GM19193 (cell line): ENCODE data around the gene LPAR3.

Source experiments
- POLR2A ChIP-seq: IDR thresholded peaks from 4 replicates; pipeline ENCODE4 v1.6.1; 2011; ENCODE audit not compliant: insufficient read depth, insufficient read length; ENCODE audit errors: extremely low read depth

LPAR3 gene

DNA sequence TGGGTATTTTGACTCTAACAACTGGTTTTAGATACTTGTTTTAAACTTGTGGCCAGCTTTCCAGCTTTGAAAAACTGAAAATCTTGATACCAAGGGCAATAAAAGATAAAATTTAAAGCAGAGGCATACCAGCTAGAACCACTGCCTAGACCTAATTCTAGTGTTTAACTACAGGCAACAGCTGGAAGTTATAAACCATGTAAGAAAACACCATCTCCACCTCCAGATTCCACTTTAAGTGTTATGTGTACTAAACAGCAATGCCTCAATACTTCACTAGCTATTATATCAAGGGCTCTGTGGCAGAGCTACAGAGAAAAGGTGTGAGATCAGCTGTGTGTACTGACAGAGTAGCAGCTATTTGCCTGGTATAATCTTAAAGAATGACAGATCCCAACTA is 69.5 kb downstream of the LPAR3 start:
- TF ChIP-seq POLR2A: no peak

DNA sequence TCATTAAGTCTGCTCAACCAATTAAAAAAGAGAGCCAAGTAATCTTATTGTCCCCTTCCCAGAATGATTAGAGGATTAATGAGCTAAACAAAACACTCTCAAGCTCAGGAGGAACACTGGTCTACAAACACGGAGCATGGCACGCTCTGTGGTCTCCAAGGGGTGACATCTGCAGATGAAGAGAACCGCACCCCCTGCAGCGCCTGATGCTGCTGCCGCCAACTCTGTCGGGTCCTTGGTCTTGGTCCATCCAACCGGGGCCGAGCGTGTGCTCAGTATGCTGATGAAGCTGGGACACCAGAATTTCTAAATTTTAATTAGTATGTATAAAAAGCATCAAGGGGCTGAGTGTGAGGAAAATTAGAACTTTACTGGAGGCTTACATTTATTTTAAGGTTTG is 82.7 kb downstream of the LPAR3 start:
- no peak for TF ChIP-seq POLR2A

DNA sequence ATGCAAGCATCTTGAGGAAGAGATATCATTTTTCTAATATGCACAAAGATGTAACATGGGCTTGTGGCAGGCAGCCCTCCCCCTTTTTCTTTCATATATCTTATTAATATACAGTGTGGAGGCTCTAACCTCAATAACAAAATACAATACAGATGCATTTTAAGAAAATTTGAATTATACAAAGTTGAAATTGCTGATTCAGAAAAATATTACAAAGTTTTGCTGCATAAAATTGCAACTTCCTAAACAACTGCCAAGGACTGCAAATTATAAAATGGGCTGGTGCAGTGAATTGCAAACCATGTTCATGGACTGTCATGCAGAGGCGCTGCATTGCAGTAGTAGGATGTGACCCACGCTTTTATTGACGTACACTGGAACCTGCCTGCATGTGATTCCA is 84.0 kb downstream of the LPAR3 start:
- no peak for TF ChIP-seq POLR2A

DNA sequence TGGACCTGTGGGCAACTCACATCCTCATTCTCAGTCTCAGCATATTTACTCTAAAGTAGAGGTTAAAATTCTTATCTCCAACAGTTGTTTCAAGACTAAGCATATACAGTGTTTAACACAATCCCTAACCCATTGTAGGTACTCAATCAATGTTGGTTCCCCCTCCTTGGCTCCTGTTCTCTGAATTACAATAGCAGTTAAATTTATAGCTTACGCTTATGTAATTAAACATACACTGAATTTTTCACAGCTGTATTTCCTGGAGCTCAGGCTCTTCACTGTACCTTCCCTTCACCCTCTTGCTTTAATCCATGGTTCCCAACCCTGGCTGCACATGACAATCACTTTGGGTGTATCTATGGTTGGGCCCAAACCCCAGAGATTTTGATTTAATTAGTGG is 89.4 kb downstream of the LPAR3 start:
- TF ChIP-seq POLR2A: no peak

DNA sequence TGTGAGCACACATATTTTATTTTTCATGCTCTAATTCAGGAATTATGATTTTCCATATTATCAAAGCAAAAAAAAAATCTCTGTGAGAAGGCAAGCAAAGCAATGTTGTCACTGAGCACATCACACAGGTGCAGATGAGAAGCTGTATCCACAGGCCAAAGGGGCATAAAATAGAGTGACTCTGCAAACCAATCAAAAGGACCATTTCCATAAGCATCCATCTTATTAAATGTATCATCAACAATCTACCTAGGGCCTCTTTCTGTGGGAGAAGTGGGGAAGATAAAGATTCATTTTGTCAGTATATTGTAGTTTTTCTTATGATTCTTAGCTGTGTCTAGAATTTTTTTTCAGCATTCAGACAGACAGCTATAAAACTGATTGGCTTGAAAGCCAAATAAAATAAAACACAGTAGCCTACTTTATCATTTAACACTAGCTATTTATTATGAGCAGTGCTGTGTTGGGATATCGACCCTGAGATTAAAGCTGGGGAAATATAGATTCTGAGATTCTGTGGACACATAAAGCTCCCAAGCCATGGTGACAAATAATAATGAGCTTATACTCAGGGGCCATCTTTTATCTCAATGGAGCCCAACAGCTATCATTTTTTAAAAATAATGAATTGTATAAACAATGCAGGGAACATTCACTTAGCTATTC is 90.3 kb downstream of the LPAR3 start:
- TF ChIP-seq POLR2A: no peak

DNA sequence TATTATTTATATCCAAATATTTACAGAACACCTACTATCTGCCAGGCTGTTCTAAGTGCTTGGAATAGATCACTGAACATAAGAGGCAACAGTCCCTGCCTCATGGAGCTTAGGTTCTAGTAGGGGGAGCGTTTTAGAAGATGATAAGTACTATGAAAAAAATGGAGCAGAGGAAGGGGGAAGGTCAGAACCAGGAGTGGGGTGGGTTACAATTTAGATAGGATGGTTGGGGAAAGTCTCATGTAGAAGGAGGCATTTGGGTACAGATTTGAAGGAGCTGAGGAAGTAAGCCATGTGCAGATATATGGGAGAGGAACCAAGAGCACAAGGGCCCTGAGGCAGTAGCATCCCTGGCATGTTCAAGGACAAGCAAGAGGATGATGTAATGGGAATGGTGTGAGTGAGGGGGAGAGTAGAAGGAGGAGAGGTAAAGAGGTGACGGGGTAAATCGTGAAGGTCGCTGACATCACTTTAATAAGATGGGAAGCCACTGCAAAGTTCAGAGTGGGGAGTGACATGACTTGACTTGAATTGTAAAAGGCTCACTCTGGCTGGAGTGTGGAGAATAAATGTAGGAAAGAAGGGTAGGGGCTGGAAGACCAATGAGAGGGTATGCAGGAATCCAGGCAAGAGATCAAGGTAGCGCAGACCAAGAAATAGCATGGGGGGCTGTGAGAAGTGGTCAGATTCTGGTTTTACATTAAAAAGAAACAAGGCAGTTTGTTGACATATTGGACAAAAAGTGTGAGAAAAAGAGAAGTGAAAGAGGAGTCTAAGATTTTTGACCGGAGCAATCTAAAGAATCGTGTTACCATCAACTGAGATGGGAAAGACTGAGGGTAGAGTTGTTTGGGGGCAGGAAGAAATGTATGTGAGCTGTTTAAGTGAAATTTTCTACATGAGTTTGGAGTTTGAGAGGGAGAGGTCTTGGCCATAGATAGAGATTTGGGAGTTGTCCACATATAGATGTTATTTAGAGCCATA is 92.6 kb downstream of the LPAR3 start:
- TF ChIP-seq POLR2A: no peak

DNA sequence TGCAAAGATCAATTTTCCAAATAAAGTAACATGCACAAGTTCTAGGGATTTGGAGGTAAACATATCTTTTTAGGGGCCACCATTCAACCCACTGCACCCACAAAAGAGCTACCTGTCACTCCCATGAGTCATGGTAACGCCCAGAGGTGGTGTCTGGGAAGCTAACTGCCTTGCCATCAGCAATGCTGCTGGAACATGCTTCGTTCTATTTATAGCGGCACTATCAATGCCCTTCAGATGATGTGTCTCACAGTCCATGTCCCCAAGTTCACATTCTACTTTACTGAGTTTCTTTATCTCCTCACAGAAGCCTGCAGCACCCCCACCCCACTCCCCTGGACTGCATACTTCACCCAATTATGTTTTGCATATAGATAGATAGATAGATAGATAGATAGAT is 95.4 kb downstream of the LPAR3 start:
- no peak for TF ChIP-seq POLR2A

DNA sequence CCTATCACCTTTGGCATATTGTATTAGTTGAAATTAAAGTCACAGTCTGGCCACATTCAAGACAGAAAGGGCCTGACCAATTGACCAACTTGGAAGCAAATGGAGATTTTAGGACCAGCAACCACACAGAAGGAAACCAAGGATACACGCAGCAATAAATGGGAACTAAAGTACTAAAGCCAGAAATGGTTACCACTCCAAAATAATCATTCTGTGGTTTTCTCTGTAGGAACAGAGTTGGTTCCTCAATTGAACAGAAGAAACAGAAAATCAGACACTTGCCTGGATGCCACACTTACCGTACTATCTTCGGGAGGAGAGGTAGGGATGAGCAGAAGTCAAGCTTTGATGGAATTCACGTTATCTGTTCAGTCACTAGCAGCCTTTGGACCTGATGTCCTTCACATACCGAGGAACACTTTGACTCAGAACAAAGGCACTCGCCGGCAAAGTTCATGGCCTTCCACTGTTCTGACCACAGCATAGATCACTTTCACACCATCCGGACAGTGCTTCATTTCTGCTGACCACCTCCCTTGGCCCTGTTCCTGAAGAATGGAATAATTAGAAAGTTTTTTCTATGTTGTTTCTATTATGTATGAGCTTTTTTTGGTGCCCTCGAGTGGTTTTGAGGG is 96.9 kb downstream of the LPAR3 start:
- TF ChIP-seq POLR2A: no peak

DNA sequence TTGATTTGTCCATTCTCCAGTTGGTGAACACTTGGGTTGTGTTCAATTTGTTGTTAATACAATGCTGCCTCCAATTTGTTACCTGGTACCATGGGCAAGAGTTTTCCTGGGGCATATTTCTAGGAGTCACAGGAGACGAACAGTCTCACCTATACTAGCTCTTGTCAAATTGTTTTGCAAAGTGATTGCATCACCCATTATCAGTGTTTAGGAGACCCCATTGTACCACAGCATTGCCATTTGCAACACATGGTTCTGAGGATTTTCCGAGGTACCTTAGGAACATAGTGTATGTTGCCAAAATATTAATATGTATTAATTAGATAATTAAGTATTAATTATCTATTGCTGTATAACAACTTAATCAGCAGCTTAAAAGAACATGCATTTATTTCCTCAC is 97.8 kb downstream of the LPAR3 start:
- no peak for TF ChIP-seq POLR2A

DNA sequence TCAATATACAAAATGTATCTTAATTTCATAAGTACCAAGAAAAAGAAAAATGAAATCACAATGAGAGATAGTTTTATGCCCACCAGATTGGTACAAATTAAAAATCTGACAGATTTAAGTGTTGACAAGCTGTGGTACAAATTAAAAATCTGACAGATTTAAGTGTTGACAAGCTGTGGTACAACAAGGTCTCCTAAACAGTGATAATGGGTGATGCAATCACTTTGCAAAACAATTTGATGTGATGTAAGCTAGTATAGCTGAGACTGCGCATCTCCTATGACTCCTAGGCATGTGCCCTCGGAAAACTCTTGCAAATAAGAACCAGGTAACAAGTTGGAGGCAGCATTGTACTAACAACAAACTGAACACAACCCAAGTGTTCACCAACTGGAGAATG is 100.6 kb downstream of the LPAR3 start:
- no peak for TF ChIP-seq POLR2A

DNA sequence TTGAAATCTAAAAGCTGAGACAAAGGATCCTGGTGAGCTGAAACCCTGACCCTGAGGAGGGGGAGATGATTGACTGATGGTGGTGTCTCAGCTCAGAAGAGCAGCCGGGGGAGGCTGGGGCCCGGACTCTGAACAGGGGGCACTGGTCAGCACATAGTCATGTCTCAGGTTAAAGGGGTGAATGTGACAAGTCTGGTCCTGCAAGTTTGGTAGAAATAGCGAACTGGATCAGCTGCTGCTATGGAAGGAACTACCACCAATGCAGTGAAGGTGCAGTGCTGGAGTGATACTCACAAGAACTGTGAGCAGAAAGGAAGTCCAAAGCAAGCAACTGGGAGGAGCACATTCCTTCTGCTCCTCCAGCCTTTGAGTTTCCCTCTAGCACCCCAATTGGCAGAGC is 104.0 kb downstream of the LPAR3 start:
- no peak for TF ChIP-seq POLR2A

DNA sequence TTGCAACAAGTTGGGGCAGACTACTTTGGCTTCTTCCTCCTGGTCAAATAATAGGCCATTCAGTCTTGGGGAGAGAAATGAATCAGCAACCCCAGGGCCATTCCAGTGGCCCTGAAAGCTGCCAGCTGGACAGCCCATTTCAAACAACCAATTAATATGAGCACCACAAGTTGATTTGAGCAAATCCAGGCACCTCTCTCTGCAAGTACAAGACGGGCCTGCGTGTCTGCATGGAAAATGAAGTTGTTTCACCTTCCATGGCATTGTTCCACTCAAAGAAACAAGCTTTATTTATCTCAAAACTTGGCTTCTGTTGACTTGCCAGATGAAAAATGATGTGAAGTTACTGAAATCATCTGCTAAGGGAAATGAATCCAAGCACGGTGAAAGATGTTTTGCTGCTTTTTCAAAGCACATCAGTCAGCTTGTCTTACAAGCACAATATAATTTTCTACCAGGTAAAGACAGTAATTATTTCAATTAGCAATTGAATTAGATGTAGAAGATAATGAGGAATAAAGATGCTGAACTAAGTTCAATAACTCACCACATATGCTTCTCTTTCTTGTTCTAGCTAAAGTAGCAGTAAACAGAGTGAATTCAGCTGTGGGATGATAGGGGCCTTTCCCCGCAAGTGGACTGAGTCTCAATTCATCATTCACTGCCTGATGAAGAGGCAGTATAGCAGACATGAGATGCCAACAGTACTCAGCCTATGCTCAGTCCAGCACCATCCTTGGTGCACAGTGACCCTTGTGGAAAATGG is 107.6 kb downstream of the LPAR3 start:
- no peak for TF ChIP-seq POLR2A

DNA sequence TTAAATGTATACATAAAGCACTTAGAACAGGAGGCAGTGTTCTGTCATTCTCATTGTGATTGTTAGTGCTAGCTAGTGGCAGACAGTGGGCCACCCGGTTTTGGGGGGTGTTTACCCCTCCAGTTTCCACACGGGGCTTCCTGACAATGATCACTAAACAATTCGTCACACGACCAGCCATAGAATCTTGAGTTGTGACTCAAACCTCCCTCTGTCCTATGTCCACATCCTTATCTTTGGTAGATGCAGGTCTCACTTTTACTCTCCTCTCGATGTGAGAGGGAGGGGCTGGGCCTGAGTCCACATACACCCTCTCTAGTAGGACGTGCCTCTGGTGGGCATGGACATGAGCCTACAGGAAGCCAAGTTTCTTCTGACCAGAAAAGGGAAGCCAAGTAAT is 110.1 kb downstream of the LPAR3 start:
- no peak for TF ChIP-seq POLR2A

DNA sequence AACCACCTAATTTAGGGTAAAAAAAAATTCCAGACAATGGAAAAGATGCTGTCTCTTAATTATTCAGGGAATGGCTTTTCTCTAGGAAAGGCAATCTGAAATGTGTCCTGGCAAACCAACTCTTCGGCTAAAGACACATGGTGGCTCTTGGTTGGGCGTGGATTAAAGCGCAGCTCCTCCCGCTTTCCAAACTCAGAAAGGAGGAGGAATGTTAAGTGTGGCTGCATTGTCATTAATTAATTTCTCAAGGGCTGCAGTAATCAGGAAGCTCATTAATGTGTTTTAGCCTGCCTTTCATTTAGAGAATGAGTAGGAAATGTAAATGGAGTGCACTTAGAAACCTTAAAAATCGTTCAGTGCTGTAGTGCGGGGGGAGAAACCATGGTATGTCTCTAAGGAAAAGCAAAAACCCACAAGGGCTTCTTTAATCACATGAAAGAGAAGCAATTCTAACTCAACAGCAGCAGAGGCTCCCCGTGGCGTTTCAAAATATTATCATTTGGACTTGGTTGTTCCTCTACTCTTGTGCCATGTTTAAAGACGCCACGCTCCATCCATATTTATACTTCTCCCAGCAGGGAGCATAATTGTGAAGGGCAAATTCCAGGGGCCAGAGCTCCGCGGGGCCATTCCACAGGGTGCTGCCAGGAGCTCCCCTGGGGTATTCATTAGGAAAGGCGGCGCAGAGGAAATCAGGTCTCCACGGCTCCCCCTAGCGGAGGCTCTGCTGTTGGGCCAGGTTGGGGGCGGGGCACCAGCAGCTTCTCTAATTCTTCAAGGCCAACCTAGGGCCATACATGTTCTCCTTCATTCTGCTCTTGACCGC is 110.8 kb downstream of the LPAR3 start:
- TF ChIP-seq POLR2A: no peak
